HG02642 (cell line): ENCODE results near the gene STOX2.
"Not testable (repeated sequence)": the region's sequence is repeated elsewhere in the genome, so short reads cannot be mapped to it uniquely, and the experiment has no call there.

Experiments used
- ATAC-seq: cut with Tn5 transposase; IDR thresholded peaks from one replicate; pipeline ENCODE4 v1.9.1; 2021; ENCODE audit warnings: mild to moderate bottlenecking; ENCODE audit not compliant: unreplicated experiment, poor library complexity

Gene STOX2

GRCh38 chr4:184016759-184017668, 111.9 kb downstream of the STOX2 start:
- ATAC-seq, result no peak

- no peak for ATAC-seq
Observed at GRCh38 chr4:184019076-184019475, 114.0 kb downstream of the STOX2 start.

- ATAC-seq, result no peak
Observed at GRCh38 chr4:184019667-184020623, 114.8 kb downstream of the STOX2 start.

- ATAC-seq, result no peak
Observed at GRCh38 chr4:184021389-184021788, 116.3 kb downstream of the STOX2 start.

GRCh38 chr4:184022679-184023383, 117.7 kb downstream of the STOX2 start:
- no peak for ATAC-seq

- ATAC-seq, result no peak
Observed at GRCh38 chr4:184024637-184025036, 119.5 kb downstream of the STOX2 start.

- ATAC-seq, result no peak
Observed at GRCh38 chr4:184028561-184029374, 123.7 kb downstream of the STOX2 start.

- ATAC-seq, result no peak
Observed at GRCh38 chr4:184030036-184030435, 124.9 kb downstream of the STOX2 start.

GRCh38 chr4:184030764-184031163, 125.7 kb downstream of the STOX2 start:
- ATAC-seq, result no peak

- no peak for ATAC-seq
Observed at GRCh38 chr4:184032091-184032490, 127.0 kb downstream of the STOX2 start.

- ATAC-seq, result no peak
Observed at GRCh38 chr4:184039963-184040383, 134.9 kb downstream of the STOX2 start.

- no peak for ATAC-seq
Observed at GRCh38 chr4:184041156-184041555, 136.0 kb downstream of the STOX2 start.

GRCh38 chr4:184046148-184046547, 141.0 kb downstream of the STOX2 start:
- ATAC-seq, result no peak

GRCh38 chr4:184051262-184051661, 146.2 kb downstream of the STOX2 start:
- ATAC-seq, result not testable (repeated sequence)

- ATAC-seq, result no peak
Observed at GRCh38 chr4:184052616-184053015, 147.5 kb downstream of the STOX2 start.

GRCh38 chr4:184053434-184053833, 148.3 kb downstream of the STOX2 start:
- no peak for ATAC-seq

- ATAC-seq, result no peak
Observed at GRCh38 chr4:184056877-184057276, 151.8 kb downstream of the STOX2 start.

GRCh38 chr4:184058026-184058425, 152.9 kb downstream of the STOX2 start:
- no peak for ATAC-seq

GRCh38 chr4:184059099-184059498, 154.0 kb downstream of the STOX2 start:
- ATAC-seq, result no peak

GRCh38 chr4:184061582-184061981, 156.5 kb downstream of the STOX2 start:
- no peak for ATAC-seq
